Adipose tissue (tissue), 3 donors: ENCODE data around the gene FAM171A2. TPM values are rescaled to one million over a fixed set of nuclear protein-coding genes. Genes with fewer than 3 reads are reported as not detected.

Experiments
- H3K27ac ChIP-seq: one replicate; pipeline ENCODE4 v1.5.1; 2013; ENCODE audit warnings: low read depth, low read length
- WGBS, 3 donors: extraction: QIAGEN DNeasy Blood & Tissue Kit; methylation state at CpG; one replicate each; pipeline ENCODE4 v1.1.7; 2013; 5-methylcytosine and 5-hydroxymethylcytosine counted together
- polyA plus RNA-seq, 3 donors: library from polyadenylated mRNA; stranded (reverse); fragments of 200-250 nt; gene quantifications; one replicate each; pipeline ENCODE4 v1.2.3, GENCODE V29; 2013
- donor health status: healthy with polysubstance abuse.
- donor health status: Bipolar disorder and iron deficiency.
- donor health status: healthy.

Gene FAM171A2
- polyA plus RNA-seq, 3 donors, result 0.30 to 1.00 (median 0.90) TPM

DNA sequence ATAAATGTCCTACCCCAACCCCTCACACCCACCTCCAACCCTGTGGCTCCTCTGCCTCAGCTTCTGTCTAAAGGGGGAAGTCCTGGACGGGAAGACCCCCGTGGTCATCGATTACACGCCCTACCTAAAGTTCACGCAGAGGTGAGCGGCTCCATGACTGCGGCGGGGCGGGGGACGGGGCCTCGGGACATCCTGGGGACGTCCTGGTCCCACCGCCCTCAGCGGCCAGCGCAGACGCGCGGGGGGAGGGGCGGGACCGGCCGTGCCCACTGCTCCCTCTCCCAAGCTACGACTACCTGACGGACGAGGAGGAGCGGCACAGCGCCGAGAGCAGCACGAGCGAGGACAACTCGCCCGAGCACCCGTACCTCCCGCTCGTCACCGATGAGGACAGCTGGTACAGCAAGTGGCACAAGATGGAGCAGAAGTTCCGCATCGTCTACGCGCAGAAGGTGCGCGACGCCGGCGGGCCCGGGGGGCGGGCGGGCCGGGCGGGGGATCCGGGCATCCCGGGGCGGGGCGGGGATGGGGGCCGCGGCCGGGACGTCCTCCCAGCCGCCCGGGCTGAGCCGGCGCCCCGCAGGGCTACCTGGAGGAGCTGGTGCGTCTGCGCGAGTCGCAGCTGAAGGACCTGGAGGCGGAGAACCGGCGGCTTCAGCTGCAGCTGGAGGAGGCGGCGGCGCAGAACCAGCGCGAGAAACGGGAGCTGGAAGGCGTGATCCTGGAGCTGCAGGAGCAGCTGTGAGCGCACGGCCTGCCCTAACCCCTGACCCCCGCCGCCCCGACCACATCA is 48.6 kb downstream of the FAM171A2 start:
- WGBS, 3 donors, result 0 to 1% (median 1%) methylated on average over 62 to 81 of the region's 81 CpGs

DNA sequence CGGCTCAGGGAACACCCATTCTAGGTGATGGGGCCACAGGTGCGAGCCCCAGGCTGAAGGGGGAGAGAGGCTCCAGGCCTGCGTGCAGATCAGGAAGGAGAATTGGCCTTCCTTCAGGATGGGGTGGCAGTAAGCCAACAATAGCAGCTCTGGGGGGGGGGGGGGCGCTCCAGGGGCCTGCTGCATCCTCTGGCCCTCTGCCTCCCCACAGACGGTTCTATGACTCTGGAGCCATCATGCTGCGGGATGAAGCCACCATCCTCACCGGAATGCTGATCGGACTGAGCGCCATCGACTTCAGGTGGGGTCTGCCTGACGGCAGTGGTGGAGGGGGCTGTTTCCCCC is 49.2 kb downstream of the FAM171A2 start:
- no peak overlapping the region for H3K27ac ChIP-seq
- WGBS, 3 donors, result 24 to 38% (median 31%) methylated on average over 10 to 11 of the region's 11 CpGs

More for the DNA sequence above, 48.6 kb downstream of the FAM171A2 start:
- H3K27ac ChIP-seq, result no peak overlapping the region

- WGBS, 3 donors, result 80 to 86% (median 81%) methylated on average over 7 of the region's 7 CpGs
- H3K27ac ChIP-seq, result no peak overlapping the region
Measured at GRCh38 chr17:44314031-44314430, 49.6 kb downstream of the FAM171A2 start.

DNA sequence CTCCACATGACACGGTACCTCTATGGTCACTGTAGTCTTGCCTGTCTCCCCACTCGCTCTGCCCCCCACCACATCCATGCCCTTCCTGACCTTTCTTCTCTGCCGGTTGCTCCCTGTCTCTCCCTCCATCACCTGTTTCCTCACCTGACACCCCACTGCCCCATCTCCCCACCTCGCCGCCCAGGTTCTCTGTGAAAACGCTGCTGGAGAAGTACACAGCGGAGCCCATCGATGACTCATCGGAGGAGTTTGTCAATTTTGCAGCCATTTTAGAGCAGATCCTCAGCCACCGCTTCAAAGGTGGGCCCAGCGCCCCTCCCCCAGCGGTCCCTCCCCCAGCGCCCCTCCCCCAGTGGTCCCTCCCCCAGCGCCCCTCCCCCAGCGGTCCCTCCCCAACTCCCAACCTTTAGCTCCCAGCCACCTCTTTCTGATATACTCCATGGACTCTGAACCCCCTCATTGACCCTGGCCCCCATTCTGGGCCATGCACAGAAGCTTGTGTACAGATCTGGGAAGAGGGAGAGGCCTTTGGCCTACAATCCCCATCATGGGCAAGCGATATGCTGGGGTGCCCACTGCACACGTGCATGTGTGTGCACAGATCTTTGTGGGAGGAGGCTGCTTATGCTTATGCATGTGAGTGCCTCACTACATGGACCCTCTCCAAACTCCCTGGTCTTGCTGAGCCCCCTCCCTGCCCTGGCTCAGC is 51.1 kb downstream of the FAM171A2 start:
- H3K27ac ChIP-seq, result no peak overlapping the region
- 64 to 74% (median 69%) methylated on average over 15 to 17 of the region's 17 CpGs for WGBS, 3 donors

- 71 to 84% (median 74%) methylated on average over 4 to 5 of the region's 5 CpGs for WGBS, 3 donors
- no peak overlapping the region for H3K27ac ChIP-seq
Measured at GRCh38 chr17:44311562-44312181, 52.0 kb downstream of the FAM171A2 start.

DNA sequence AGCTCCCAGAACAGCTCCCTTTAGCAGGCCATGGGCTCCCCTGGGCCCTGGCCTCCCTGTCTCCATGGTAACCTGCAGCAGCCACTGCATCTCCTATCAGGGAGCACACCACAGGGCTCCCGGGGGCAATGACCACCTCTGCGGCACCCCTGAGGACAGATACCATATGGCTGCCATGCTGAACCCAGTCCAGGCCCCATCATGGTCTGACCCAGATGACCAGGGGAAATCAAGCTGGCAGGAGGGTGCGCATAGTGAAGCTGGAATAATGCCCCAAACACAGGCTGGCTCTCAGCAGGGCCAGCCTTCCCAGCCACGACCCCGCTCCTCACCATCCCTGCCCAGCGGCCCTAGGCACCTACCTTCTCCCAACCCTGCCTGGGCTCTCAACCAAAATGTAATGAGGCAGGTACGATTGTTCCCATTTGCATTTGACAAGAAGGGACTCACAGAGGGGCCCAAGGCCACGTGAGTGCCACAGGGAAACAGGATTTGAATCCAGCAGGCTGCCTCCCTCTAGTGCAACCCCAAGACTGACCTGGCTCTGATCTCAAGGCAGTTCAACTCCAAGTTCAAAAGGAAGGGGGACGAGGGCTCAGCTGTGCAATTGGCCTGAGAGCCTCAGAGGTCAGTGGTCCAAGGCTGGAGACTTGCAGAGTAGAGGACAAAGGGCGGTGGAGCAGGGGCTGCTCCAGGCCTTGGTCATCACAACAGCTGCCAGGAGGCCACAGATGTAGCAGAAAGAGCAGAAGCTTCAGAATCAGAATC is 52.9 kb downstream of the FAM171A2 start:
- no peak overlapping the region for H3K27ac ChIP-seq
- WGBS, 3 donors, result 77 to 83% (median 79%) methylated on average over 10 of the region's 10 CpGs

GRCh38 chr17:44310188-44310587 is 53.5 kb downstream of the FAM171A2 start:
- no peak overlapping the region for H3K27ac ChIP-seq
- 85 to 92% (median 88%) methylated on average over 2 of the region's 2 CpGs for WGBS, 3 donors

DNA sequence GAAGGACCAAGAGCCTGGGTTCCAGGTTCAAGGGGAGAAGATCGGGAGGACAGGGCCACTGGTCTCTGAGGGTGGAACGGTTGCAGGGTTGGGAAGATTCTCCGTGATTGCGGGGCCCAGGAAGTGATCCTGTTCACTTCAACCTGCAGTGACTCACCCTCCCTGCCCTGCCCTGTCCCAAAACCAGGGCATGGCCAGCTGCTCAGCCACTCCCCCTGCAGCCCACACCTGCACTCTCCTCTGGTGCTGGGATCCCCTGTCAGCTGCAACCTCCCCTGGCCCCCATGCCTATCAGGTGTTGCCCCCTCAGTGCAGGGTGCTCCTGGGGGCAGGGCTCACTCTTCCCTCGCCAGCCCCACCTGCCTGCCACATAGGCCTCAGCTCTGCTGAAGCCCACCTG is 54.2 kb downstream of the FAM171A2 start:
- WGBS, 3 donors, result 71 to 85% (median 73%) methylated on average over 5 of the region's 5 CpGs
- H3K27ac ChIP-seq, result no peak overlapping the region

DNA sequence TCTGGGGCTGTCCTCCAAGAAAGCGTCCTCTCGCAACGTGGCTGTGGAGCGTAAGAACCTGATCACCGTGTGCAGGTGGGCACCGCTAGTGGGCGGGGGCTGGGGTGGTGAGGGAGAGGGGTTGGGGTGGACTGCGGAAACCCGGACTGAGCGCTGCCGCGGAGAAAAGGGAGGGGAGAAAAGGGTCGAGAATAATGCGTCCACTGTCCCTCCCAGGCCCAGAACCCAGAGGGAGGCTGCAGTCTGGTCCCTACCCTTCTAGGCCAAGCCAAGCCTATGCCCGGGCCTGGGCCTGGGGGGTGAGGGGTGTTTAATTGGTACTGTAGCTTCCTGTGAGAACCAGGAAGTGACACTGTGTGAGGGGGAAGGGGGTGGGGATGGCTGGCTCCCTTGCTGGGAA is 54.8 kb downstream of the FAM171A2 start:
- 1 to 11% (median 2%) methylated on average over 14 to 15 of the region's 15 CpGs for WGBS, 3 donors
- H3K27ac ChIP-seq, result no peak overlapping the region

- H3K27ac ChIP-seq, result no peak within 1 kb of the TSS
- WGBS, 3 donors, result 1 to 2% (median 1%) methylated on average over 17 to 39 of the region's 39 CpGs
Measured at GRCh38 chr17:44308320-44308818, 55.3 kb downstream of the FAM171A2 start, which contains the start of gene RUNDC3A. TSS of gene RUNDC3A (plus strand) at chr17:44308601. CDS start at chr17:44308833, 232 bp downstream.

GRCh38 chr17:44307387-44308186 is 56.1 kb downstream of the FAM171A2 start:
- H3K27ac ChIP-seq, result no peak overlapping the region
- WGBS, 3 donors, result 2 to 6% (median 4%) methylated on average over 22 to 26 of the region's 26 CpGs

GRCh38 chr17:44304651-44305050 is 59.0 kb downstream of the FAM171A2 start:
- H3K27ac ChIP-seq, result no peak overlapping the region

Other genes starting within 250 kb of the FAM171A2 start
- 10 to 100 TPM; 19.3 to 37.6 (median 34.1) TPM for gene HDAC5, start 240.2 kb downstream of the FAM171A2 start, polyA plus RNA-seq
- gene HROB, start 221.9 kb downstream of the FAM171A2 start, polyA plus RNA-seq, result 1 to 10 TPM in 2 of 3 donors, under 1 TPM in 1; 0.37 to 2.7 (median 2.6) TPM
- under 1 TPM in 2 of 3 donors, not detected in 1; 0.13 to 0.92 TPM for gene ASB16, start 193.1 kb downstream of the FAM171A2 start, polyA plus RNA-seq
- gene TMUB2, start 176.9 kb downstream of the FAM171A2 start, polyA plus RNA-seq, result 10 to 100 TPM; 20.7 to 33.5 (median 28.7) TPM
- 10 to 100 TPM; 14.5 to 34.8 (median 28.1) TPM for gene ATXN7L3, start 164.0 kb downstream of the FAM171A2 start, polyA plus RNA-seq
- gene UBTF, start 144.2 kb downstream of the FAM171A2 start, polyA plus RNA-seq, result 10 to 100 TPM; 28.2 to 40.9 (median 35.3) TPM
- under 1 TPM in 1 of 3 donors, not detected in 2; 0.10 TPM for gene SLC4A1, start 95.7 kb downstream of the FAM171A2 start, polyA plus RNA-seq
- 1 to 10 TPM in 1 of 3 donors, under 1 TPM in 1, not detected in 1; 0.25 to 4.2 TPM for gene RUNDC3A, start 55.3 kb downstream of the FAM171A2 start, polyA plus RNA-seq
- 10 to 100 TPM; 86.9 to 90.1 (median 87.2) TPM for gene SLC25A39, start 39.0 kb downstream of the FAM171A2 start, polyA plus RNA-seq
- gene GRN, start 18.6 kb downstream of the FAM171A2 start, polyA plus RNA-seq, result 100 to 1,000 TPM in 2 of 3 donors, 10 to 100 TPM in 1; 65.3 to 151 (median 104) TPM
- gene ITGA2B, start 25.8 kb upstream of the FAM171A2 start, polyA plus RNA-seq, result 1 to 10 TPM in 1 of 3 donors, under 1 TPM in 2; 0.35 to 1.1 (median 0.90) TPM
- 10 to 100 TPM in 1 of 3 donors, 1 to 10 TPM in 2; 5.8 to 11.2 (median 7.6) TPM for gene GPATCH8, start 139.6 kb upstream of the FAM171A2 start, polyA plus RNA-seq
- 1 to 10 TPM in 2 of 3 donors, under 1 TPM in 1; 0.45 to 1.7 (median 1.3) TPM for gene FZD2, start 193.6 kb upstream of the FAM171A2 start, polyA plus RNA-seq